Left renal pelvis (tissue), 4 donors: Measurements from ENCODE around the gene ITGA2B. TPM values are rescaled to one million over a fixed set of nuclear protein-coding genes. Genes with fewer than 3 reads are reported as not detected.
"Not testable (repeated sequence)": the region's sequence is repeated elsewhere in the genome, so short reads cannot be mapped to it uniquely, and the experiment has no call there.

Experiments
- DNase-seq, 4 donors: peaks; one replicate each; pipeline ENCODE4 v3.0.0-alpha.2; 2013; ENCODE audit warnings: low read depth in 4 of 4, low spot score in 3 of 4
- polyA plus RNA-seq, 4 donors: library from polyadenylated mRNA; unstranded; fragments of 120-200 nt; gene quantifications; one replicate each; pipeline ENCODE4 v1.2.1, GENCODE V29; 2013; ENCODE audit not compliant: insufficient read length in 4 of 4

ITGA2B gene
- polyA plus RNA-seq, 4 donors: 4.3 to 10.0 (median 6.2) TPM

DNA sequence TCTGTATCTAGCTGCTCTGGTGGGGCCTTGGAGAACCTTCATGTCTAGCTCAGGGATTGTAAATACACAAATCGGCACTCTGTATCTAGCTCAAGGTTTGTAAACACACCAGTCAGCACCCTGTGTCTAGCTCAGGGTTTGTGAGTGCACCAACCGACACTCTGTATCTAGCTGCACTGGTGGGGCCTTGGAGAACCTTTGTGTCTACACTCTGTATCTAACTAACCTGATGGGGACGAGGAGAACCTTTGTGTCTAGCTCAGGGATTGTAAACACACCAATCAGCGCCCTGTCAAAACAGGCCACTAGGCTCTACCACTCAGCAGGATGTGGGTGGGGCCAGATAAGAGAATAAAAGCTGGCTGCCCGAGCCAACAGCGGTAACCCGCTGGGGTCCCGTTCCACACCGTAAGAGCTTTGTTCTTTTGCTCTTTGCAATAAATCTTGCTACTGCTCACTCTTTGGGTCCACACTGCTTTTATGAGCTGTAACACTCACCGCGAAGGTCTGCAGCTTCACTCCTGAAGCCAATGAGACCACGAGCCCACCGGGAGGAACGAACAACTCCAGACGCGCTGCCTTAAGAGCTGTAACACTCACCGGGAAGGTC is 19.9 kb downstream of the ITGA2B start:
- DNase-seq: not testable (repeated sequence)

DNA sequence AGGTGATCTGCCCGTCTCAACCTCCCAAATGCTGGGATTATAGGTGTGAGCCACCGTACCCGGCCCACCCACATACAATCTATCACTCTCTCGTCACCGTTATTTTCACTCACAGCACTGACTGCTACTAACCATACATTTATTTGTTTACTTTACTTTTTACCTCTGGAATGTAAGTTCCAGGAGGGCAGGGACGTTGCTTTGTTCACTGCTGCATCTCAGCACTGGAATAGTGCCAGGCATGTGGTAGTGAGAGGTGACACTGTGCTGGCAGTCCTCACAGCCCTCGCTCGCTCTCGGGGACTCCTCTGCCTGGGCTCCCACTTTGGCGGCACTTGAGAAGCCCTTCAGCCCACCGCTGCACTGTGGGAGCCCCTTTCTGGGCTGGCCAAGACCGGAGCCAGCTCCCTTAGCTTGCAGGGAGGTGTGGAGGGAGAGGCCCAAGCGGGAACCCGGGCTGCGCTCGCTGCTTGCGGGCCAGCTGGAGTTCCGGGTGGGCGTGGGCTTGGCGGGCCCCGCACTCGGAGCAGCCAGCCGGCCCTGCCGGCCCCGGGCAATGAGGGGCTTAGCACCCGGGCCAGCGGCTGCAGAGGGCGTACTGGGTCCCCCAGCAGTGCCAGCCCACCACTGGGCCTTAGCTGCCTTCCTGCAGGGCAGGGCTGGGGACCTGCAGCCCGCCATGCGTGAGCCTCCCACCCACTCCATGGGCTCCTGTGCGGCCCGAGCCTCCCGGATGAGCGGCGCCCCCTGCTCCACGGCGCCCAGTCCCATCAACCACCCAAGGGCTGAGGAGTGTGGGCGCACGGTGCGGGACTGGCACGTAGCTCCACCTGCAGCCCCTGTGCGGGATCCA is 20.8 kb downstream of the ITGA2B start:
- DNase-seq: not testable (repeated sequence)

DNA sequence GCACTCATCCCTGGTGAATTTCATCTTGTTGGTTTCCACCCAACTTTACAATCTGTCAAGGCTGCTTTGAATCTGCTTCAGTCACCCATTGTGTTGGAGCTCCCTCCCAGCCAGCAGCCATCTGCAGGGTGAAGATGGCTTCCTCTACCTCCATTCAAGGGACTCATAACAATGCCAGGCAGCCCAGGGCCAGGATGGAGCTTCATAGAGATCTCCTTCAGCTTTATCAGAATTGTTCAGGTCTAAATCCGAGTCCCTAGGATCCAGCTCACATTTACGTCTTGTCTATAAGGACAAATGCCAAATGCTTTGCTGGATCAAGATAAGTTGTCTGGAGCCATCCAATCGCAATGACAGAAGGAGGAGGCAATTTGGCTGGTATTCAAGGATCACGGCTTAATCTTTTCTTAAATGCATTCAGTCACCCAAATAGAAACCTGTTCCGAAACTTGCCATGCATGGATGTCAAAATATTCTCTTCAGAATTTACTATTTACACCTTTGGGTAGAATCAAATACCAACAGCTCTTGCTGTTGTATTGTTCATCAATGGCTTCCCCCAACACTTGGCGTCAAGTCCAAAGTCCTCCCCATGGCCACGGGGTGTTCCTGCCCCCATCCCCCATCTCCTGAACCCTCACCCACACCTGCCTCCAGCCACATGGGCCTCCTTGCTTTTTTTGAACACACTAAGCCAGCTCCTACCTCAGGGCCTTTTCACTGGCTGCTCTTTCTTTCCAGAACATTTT is 22.0 kb downstream of the ITGA2B start:
- DNase-seq: no peak

DNA sequence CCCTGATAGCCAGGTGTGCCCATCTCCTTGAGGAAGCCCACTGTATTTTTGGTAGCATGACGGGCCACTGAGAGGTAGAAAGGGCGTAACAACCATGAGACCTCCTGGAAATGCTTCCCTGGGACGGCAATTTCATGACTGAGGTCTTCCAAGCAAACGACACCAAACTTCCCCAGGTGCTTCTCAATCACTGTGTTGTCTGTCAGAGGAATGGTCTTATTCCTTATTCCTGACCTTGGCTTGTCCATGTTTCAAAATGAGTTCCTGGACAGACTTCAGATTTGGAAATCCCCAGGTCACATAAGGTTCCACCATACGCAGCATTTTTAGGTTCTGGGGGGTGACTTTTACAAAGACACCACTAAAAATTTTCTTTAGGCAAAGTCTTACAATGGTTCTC is 24.4 kb downstream of the ITGA2B start:
- DNase-seq: not testable (repeated sequence)

DNA sequence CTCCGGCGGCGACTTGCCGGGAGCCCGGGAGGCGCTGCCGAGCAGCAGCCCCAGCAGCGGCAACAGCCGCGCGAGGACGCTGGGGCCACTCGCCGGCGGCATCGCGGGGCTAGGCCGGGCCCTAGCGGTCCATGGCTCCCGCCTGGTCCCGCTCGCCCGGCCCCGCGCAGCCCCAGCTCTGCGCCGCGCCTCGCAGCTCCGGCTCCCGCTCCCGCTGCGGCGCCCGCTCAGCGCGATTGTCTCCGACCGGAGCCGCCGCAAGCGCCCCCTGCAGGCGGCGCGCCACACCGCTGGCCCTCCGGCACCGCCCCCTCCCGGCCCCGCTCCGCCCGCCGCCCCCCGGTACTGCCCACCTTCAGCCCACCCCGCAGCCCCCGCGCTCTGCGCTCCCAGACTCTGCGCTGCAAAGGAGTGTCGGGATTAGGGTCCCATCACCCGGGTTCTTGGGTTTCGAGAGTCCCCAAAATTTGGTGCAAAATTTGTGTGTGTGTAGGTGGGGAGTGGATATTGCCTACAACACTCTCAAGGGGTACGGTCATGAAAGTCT is 25.8 kb downstream of the ITGA2B start, which contains the start of gene FAM171A2:
FAM171A2 (minus strand) TSS at position 241 of the 547 bp plus-strand sequence; CDS start at position 102, 139 bp downstream.
- no peak for DNase-seq

DNA sequence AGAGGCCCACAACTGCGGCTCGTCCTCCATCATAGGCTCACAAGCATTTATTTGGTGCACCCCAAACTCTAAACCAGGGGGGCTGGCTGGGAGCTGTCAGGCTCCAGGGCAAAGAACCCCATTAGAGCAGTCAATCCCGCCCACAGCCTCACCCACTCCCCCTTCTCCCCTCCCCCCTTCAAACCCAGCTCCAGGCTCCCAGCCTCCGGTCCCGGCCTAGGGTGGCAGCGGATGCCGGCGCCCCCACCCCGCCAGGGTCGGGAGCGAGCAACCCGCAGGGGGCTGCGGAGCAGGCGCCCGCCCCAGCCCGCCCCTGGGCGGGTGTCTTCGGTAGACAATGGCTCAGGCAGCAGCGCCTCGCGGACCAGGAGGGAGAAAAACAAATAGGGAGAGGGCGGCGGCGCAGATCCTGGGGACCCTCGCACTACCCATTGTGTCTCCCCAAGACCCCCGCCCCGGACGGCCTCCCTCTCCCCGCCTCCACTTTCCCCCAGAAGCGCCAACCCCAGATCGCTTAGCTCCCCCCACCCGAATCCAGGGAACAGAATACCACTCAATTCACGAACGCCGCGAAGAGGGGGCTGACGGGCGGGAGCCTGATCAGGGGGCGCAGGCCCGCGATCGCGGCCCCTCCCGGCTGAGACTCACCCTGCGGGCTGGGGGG is 26.4 kb downstream of the ITGA2B start:
- DNase-seq: no peak

DNA sequence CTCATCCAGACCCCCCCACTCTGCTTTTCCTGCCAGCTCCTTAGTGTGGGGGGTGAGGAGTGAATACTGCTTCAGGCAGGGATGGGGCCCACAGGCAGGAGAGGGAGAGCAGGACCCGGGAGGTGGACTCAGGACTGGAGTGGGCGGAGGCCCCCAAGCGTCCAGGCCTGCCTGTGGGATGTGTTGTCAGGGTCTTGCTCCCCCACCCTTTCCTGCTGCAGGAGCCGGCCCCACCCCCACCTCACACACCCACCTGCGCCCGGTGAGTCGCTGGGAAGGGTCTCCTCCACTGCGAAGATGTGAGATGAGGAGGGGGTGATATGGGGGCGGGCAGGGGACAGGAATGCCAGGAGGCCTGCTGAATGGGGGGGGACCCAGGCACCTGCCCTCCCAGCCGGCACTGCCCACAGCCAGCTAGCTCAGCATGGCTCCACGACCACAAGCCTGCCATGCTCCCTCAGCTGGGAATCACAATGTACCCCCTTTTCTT is 26.9 kb downstream of the ITGA2B start:
- no peak for DNase-seq

DNA sequence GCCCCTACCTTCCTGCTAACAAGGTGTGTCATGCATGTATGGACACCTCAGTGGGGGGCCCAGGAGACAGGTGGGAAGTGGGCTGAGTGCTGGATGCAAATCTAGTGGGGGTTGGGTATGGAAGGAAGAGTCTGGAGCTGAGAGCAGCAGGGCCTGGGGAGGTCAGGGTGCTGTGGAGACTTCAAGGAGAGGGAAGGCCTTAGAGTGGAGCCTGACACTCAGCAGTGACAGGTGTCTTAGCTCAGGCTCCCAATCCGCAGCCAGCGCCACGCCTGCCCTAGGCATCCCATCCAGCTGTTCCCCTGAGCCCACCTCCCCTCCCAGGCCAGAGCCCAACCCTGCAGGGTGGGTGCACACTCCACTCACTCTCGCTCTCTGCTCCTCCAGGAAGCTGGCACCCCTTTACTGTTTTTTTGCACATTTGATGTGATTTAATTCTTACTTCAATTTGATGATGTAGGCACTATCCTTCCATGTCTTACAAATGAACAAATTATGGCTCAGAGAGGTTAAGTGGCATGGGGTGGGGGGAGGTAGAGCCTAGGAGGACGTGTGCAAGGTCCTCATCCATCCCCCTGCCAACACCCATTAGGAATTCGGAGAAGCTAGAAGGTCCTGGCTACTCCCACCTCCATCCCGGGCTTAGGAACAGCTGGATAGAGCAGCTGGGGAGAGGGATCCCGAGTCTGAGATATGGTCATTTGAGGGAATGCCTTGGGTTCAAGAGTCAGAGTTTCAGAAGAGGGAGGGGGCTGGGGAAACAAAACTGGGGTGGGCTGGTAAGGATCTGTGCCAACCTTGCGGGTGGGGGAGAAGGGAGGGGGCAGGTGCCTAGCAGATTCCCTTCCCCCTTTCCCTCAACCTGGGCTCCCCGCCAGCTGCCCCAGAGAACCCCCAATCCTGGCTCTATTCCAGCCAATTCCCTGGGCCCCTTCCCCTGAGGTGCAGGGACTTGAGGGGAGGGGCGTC is 27.9 kb downstream of the ITGA2B start:
- no peak for DNase-seq

DNA sequence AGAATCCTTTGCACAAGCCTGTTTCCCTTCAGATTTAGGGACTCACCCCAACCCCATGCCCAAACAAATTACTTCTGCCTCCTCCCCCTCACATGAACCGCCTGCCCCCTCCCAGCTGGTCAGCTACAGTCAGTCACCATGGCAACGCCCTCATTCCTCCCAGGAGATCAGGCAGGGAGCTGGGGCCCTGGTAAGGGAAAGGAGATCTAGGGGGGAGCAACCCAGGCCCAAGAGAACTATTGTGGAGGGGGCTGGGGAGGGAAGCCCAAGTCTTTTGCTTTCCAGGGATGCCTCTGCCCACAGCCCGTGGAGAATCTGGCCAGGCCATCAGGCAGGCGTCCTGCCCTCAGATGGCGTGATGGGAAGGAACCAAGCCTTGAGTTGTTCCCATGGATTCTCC is 28.6 kb downstream of the ITGA2B start:
- peak in 1 of 4 donors; percentile 76 for DNase-seq

DNA sequence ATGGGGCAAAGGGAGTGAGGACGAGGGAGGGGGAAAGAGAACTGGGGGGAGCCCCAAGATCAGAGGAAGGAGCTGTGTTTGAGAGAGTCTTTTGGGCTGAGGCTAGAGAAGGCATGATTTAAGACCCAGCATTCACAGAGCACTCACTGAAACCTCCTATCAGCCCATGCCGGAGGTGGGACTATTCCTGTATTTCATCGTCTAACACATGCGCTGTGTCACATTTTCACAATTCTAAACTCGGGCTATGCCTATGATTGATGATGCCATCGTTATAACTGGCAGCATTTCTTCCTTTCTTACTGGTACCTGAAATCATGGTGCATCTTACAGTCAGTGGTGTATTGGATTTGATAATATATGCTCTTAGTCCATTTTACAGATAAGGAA is 29.3 kb downstream of the ITGA2B start:
- no peak for DNase-seq

DNA sequence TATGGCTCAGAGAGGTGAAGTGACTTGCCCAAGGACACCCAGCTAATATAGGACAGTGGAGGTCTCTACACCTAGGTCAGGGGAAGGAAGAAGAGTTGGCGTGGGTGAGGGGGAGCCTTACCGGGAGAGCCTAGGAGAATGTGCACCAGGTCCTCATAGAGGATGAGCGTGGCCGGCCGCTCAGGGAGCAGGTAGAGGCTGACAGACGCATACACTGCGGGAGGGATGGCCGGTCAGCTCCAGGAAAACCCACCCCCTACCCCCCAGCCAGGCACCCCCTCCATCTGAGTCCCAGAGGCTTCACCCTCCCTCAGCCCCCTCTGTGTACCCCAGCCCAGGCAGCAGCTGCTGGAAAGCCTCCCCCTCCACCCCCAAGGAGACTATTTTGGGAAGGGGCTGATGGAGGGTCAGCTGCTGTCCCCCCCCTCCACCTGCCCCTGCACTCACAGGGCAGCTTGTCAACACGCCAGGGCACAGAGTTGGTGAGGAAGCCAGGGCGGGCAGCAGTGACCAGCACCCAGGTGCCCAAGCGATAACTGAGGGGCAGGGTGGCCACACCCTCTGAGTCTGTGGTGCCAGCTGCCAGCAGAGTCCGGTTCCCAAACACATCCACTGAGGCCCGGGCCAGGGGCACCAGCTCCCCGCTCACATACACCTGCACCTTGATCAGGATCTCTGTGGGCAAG is 29.8 kb downstream of the ITGA2B start:
- DNase-seq: no peak

DNA sequence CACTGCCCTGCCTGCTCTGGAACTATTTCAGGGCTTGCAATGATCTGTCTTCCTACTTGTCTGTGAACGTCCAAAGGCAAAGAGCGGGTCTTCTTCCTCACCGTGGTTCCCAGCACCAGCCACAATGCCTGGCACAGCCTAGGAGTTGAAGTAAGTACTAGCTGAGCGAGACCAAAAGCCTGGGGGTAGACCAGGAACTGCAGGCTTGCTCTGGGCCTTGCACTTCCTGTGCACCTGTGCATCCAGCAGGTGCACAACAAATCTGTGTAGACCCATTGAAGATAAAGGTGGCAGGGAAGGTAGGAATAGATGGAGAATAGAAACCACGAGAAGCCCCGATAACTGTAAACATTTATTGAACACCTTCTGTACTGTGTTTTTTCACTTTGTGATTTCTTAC is 30.4 kb downstream of the ITGA2B start:
- DNase-seq: no peak

DNA sequence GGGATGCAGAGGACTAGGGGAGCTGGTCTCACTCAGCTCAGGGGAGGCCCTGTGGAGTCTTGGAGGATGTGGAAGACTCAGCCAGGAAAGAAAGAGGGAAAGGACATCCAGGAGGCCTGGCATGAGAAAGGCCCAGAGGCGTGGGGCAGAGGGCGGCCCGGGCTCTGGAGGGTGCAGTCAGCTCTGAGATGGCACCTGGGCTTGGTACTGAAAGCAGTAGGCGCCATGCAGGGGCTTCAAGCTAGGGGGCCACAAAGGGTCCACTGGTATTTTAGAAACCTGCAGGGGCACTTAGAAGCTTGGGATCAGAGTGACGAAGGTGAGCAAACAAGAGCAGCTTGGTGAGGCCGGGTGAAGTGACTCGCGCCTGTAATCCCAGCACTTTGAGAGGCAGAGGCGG is 31.4 kb downstream of the ITGA2B start:
- no peak for DNase-seq

DNA sequence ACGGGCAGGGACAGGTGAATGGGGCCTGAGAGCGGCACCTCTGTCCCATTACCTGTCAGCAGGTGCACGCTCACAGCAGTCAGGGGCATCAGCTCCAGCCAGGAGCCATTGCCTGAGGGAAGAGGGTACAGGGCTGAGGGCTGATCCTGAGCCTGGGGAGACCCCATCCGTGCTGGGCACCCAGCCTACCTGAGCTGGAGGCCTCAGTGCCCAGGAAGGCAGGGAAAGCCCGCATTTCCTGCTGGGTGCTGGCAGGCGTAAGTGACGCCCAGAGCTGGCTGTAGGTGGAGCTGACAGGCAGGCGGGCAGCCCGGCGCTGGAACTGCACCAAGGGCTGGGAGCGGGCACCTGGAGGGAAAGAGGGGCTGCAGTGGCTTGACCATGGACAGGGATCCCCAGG is 33.2 kb downstream of the ITGA2B start:
- no peak for DNase-seq

DNA sequence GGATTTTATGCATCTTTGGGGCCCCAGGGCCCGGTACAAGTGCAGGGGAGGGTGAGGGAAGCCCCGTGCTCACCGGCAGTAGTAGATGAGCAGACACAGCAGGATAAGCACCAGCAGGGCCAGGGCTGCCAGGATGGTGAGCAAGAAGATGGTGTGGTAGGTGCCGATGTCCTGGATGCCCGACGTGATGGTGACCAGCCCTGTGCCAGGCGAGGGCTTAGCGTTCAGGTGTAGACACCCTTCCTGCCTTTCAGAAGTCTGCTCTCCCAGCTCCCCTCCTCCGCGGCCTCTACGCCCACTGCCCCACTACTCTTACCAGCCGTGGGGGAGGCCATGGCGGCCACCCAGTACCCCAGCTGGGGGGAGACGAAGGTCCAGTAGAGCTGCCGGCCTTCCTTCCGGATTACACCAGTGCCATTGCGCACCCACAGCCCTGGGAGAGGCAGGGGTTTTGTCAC is 33.8 kb downstream of the ITGA2B start:
- DNase-seq: no peak

DNA sequence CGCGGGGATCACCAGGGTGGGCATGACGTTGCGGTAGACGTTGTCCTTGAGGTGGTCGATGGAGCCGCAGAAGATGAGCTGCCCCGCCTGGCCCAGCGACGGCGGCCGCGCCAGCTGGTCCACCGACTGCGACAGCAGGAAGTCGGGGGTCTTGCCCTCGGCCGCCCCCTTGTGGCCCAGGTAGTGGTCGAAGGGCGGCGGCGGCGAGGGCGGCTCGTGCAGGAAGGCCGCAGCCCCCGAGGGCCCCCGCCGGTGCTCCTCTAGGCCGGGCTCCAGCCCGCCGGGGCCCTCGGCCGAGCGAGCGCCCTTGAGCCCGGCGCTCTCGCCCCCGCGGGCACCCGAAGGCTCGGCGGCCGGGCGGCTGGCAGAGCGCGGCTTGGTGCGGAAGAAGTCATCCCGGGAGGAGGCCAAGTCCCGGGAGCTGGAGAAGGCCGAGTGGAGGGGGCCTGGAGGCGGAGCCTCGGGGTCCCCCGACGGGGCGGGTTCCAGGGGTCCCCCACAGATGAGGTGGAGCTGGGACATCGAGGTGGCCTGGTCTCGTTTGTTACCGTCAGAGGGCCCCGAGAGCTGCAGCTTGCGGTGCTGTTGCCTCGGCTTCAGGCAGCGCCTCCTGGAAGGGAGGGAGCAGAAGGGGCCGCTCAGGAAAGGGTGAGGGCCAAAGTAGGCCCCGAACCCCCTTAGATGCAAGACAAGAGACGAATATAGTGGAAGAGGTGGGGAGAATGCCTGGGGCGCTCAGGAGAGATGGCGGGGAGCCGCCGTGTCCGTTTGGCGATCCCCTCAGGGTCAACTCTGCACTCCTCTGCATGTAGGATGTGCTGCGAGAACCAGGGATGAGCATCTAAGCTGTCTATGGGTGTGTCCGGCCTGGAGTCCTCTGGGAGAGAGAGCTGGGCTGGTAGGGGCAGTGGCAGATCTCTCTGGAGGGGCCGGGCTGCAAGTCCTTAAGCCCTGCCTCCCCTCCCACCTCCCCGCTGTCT is 34.6 kb downstream of the ITGA2B start:
- DNase-seq: no peak

DNA sequence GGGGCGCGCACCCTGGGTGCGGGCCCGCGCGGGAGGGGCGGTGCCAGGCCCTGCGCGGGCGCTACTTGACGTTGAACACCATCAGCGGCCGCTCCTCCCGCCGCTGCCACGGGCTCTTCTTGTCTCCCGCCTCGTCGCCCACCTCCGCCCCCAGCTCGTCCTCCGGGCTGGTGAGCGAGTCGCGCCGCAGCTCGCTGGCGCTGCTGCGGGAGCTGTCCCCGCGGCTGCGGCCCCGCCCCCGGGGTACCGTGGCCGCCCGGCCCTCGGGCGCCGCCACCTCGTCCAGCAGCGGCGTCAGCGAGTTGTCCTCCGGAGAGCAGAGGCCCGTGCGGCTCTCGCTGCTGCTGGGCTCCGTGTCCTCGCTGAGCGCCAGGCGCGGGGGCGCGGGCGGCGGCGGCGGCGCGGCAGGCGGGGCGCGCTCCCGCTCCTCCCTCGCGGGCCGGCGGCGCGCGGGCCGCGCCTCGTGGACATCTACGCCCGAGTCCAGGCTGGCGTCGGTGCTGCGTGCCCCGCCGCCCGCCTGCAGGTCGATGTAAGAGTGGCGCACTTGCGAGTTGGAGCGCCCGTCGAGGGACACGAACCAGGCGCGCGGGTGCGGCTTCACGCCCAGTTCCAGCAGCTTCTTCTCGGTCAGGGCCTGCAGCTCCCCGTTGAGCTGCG is 35.6 kb downstream of the ITGA2B start:
- no peak for DNase-seq
